22Rv1 (cell line): ENCODE results near the gene CLEC3B.

ENCODE experiments used
- H3K27ac ChIP-seq: fragments of 450-650 bp; 2 replicates; pipeline ENCODE4 v1.5.1; 2017
- CTCF ChIP-seq: fragments of 450-650 bp; IDR thresholded peaks from 2 replicates; pipeline ENCODE4 v1.5.1; 2017; ENCODE audit warnings: mild to moderate bottlenecking
- ZFX ChIP-seq: fragments of 450-650 bp; IDR thresholded peaks from 2 replicates; pipeline ENCODE4 v1.6.1; 2017; ENCODE audit warnings: antibody characterized with exemption, borderline replicate concordance

Gene CLEC3B

GRCh38 chr3:44988073-44988472 is 38.0 kb upstream of the CLEC3B start:
- TF ChIP-seq CTCF, result peak; percentile 53
- no peak for TF ChIP-seq ZFX
- H3K27ac ChIP-seq, result no peak overlapping the region

- no peak overlapping the region for H3K27ac ChIP-seq
- TF ChIP-seq CTCF (no peak), ZFX (no peak)
These were observed 37.0 kb upstream of the CLEC3B start for GRCh38 chr3:44989141-44989540.

GRCh38 chr3:44989636-44990373 is 36.3 kb upstream of the CLEC3B start:
- TF ChIP-seq CTCF (no peak), ZFX (no peak)

GRCh38 chr3:44991326-44991725 is 34.8 kb upstream of the CLEC3B start:
- TF ChIP-seq CTCF (no peak), ZFX (no peak)
- no peak overlapping the region for H3K27ac ChIP-seq

More at GRCh38 chr3:44989636-44990373, 36.3 kb upstream of the CLEC3B start:
- H3K27ac ChIP-seq, result no peak overlapping the region

GRCh38 chr3:44992555-44993470 is 33.3 kb upstream of the CLEC3B start:
- peak overlapping the region; percentile 53 for H3K27ac ChIP-seq
- TF ChIP-seq ZFX, result no peak
- peak; percentile 89 for TF ChIP-seq CTCF

- H3K27ac ChIP-seq, result peak overlapping the region; percentile 53
- TF ChIP-seq CTCF (no peak), ZFX (no peak)
These were observed 32.5 kb upstream of the CLEC3B start for GRCh38 chr3:44993471-44994205.
